ENCODE data around the gene HYPK.
"Not testable (repeated sequence)": the region's sequence is repeated elsewhere in the genome, so short reads cannot be mapped to it uniquely, and the experiment has no call there.

The HYPK gene

DNA sequence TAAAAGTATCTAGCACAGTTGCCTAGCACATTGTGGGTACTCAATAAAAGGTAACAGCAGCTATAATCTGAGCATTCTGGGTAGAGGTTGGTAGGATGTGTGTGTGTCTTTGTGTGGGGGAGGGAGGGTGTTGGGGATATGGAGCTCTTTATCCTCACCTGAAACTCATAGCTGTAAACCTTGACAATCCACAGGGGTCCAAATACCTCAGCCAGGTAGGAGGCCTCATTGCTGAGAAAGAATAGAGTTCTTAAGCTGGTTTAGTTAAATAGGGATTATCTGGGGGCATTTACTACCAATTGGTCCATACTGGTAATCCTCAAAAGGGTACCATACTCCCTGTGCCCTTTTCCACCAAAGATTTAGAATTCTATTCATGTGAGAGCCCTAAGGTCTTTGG is 4.4 kb upstream of the HYPK start:
- DNase-seq (ENCODE audit: low spot score): no peak

DNA sequence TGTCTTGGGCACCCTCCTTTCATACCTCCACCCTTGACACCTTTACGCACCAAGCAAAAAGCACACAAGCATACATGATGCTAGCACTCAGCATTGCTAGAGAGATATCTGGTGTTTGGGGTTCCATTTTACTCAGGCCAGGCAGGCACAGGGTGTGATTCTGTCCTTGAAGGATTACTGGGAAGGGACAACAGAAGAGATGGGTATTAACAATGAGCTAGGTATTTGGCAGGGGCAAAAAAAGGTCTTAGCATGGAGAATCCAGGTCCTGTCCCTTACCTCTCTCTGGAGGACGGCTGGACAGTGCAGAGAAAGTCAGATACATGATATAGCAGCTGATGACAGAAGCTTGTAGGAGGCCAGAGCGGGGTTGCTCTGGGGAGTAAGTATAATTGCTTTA is 3.8 kb upstream of the HYPK start:
- DNase-seq (ENCODE audit: low spot score): no peak

DNA sequence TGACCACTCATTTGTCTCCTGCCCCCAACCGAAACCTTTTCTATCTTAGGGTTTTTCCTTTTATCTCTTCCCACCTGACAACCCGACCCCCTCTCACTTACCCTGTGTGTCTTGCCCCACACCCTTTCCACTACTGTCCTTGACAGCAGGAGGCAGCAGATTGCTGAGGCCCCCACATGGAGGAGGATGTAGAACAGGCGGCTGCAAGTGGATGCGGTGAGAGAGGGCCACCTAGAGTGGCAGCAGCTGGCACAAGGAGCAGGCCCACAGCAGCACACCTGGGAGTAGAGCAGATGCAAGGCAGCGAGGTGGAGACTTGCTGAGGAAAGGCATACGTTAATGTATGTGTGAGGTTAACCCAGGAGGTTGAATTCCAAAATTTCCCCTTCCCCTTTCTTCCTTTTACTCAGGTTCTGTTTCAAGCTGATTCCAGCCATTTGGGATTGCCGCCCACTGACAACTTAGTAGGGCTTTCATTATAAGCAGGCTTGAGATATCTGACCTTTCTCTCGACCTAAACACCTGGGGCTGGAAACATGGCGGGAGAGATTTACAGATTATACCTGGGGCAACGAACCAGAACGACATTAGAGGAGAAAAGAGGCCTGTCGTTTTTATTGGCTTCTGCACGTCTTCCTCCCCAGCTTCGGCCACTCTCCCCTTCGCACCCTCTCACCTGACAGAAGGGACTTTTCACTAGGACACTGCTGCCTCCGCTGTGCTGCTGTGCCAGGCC is 1.0 kb upstream of the HYPK start:
- DNase-seq (ENCODE audit: low spot score): no peak

DNA sequence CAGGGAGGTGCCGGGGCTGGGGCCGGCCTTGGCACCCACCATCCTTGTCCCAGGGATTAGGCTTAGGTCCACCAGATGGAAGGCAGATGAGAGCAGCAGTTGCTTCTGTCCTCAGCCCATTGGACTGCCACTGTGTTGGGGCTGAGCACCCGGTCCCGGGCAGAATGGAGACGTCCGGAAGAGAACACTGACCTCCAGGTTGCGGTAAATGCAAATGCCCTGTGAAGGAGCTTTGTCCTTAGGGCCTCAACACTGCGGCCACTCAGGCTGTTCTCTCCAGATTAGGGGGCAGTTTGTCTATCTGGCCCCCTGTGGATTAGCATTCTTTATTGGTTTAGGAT is 484 bp upstream of the HYPK start, which contains the start of gene SERINC4:
SERINC4 (minus strand) TSS at position 276 of the 341 bp plus-strand sequence; CDS start at position 42, 234 bp downstream.
- DNase-seq (ENCODE audit: low spot score): no peak

DNA sequence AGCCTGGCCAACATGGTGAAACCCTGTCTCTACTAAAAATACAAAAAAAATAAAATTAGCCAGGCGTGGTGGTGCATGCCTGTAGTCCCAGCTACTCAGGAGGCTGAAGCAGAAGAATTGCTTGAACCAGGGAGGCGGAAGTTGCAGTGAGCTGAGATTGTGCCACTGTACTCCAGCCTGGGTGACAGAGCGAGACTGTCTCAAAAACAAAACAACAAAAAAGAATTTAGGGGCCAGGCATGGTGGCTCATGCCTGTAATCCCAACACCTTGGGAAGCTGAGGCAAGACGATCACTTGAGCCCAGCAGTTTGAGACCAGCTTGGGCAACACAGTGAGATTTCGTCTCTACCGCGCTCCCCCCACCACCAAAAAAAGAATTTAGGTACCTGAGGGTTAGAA is 2.3 kb downstream of the HYPK start:
- DNase-seq (ENCODE audit: low spot score): not testable (repeated sequence)

DNA sequence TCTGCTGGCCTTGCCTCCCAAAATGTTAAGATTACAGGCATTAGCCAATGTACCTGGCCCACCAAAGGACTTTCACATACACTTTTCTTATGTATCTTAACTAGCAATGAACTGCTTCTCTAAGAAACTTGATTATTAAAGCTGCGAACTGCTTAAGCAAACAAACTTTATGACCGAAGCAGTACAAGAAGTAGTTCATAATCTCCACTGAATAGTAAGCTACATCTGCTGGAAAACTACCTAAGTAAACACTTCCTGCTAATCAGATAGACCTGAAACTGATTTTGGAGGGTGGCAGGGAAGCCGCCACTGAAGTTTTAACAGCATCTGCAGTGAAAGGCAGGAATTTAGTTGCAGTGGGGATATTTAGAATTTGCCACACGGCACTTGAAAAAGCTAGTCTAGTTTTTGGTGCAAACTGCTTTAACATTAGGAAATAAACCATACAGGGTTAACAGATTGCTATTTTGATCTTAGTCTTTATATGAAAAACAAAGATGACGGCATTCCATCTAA is 8.1 kb downstream of the HYPK start:
- no peak for DNase-seq (ENCODE audit: low spot score)

DNA sequence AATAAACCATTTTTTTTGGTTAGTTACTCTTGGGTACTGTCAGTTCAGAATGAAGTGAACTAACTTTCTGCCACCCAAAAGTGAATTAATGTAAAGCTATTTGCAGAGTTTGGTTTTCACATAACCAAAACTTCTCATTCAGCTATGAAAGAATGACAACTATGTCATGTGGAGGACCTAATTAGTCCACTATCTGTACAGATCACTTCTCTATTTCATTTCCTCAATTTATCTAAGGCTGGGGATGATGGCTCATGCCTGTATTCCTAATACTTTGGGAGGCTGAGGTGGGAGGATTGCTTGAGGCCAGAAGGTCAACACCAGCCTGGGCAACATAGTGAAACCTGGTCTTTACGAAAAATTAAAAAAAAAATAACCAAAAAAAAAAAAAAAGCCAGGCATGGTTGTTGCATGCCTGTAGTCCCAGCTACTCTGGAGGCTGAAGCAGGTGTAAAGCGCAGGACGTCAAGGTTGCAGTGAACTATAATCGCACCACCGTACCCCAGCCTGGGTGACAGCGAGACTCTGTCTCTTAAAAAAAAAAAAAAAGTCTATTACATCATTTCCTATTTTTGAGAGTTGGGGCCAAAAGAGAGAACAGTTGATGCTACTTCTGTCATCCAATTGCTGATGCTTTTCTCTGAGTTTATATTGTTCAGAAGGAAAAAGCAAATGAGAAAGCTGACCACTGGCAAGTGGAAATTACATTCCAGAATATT is 8.7 kb downstream of the HYPK start:
- no peak for DNase-seq (ENCODE audit: low spot score)

DNA sequence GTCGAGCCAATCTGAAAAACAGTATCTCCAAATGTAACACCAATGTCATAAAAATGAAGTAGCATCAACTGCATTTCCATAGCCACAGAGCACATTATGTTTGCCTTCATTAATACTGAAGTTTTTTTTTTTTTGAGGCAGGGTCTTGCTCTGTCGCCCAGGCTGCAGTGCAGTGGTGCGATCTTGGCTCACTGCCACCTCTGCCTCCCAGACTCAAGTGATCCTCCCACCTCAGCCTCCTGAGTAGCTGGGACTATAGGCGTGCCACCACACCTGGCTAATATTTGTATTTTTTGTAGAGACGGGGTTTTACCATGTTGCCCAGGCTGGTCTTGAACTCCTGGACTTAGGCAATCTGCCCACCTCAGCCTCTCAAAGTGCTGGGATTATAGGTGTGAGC is 14.7 kb downstream of the HYPK start:
- not testable (repeated sequence) for DNase-seq (ENCODE audit: low spot score)

DNA sequence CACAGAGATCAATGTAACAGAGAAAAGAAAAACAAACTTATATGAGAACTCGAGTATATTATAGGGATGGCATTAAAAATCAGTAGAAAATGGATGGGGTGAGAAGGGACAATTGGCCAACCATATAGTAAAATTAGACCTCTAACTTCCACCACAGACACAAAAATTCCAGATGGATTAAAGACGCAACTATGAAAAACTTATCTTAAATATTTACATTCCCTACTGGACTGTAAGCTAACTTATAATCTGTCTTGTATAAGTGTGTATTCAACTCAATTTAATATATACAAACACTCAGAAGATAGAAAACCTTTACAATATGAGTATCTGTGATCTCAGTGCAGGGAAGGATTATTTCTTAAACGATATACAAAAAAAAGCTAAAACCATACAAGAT is 21.1 kb downstream of the HYPK start:
- no peak for DNase-seq (ENCODE audit: low spot score)

DNA sequence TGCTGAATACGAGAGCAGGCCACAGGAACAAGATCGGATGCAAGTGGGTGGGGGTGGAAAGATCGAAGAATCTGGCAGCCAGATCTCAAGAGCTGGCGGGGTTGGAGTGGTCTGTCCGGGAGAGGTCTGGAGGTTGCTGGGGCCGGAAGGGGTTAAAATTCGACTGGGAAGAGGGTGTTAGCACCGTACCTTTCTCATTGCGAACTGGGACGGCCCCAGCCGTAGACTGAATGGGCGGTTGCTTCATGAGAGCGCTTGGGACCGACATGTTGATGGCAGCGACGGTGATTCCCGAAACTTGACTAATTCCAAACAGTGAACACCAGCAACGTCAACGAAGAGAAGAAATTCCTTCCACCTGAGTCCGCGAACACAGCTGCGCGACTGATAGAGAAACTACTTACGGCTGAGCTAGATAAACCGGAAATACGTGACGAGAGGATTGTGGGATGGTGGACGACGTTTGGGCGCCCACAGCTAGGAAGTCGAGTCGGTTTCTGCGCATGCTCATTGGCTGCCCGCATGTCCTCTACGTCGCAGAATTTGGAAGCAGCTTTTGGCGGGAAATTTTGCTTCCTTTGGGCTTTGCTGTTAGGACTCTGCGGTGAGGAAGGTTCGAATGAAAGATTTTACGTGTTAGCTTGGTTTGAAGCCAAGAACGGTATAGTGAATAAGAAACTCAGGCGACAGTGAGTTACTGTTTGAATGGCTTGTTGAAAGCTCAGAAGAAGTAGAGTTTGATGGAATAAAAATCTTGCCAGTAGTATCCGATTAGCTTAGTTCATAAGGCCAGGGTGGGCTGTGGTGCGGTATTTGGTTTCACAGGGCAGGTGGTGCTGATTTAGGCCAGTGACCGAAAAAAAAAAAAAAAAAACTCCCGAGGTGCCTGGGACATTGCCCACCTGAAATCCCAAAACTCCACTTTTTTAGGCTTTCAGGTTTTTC is 24.2 kb downstream of the HYPK start, which contains the start of gene MFAP1:
MFAP1 (minus strand) TSS at position 389 of the 945 bp plus-strand sequence; CDS start at position 268, 121 bp downstream.
- peak; percentile 99 for DNase-seq (ENCODE audit: low spot score)

DNA sequence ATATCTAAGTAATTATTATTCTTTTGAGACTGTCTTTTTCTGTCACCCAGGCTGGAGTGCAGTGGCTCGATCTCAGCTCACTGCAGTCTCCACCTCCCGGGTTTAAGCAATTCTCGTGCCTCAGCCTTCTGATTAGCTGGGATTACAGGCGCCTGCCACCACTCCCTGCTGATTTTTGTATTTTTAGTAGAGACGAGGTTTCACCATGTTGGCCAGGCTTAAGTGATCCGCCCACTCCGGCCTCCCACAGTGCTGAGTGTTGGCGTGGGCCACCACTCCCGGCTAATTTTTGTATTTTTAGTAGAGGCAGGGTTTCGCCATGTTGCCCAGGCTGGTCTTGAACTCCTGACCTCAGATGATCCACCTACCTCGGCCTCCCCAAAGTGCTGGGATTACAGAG is 24.9 kb downstream of the HYPK start:
- DNase-seq (ENCODE audit: low spot score): not testable (repeated sequence)

DNA sequence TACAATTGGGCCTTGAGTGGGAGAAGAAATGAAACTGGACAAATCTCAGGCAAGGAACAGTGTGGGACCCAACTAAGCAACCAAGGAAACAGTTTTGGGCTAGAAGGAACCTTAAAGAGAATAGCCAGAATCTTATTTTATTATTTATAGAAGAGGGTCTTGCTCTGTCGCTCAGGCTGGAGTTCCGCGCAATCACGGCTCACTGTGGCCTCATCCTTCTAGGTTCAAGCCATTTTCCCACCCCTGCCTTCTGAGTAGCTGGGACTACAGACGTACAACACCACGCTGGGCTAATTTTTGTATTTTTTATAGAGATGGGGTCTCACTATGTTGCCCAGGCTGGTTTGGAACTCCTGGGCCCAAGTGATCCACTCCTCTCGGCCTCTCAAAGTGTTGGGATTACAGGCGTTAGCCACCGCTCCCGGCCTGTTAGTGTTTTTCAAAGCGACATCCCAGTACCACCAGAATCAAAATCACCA is 25.7 kb downstream of the HYPK start:
- DNase-seq (ENCODE audit: low spot score): no peak

DNA sequence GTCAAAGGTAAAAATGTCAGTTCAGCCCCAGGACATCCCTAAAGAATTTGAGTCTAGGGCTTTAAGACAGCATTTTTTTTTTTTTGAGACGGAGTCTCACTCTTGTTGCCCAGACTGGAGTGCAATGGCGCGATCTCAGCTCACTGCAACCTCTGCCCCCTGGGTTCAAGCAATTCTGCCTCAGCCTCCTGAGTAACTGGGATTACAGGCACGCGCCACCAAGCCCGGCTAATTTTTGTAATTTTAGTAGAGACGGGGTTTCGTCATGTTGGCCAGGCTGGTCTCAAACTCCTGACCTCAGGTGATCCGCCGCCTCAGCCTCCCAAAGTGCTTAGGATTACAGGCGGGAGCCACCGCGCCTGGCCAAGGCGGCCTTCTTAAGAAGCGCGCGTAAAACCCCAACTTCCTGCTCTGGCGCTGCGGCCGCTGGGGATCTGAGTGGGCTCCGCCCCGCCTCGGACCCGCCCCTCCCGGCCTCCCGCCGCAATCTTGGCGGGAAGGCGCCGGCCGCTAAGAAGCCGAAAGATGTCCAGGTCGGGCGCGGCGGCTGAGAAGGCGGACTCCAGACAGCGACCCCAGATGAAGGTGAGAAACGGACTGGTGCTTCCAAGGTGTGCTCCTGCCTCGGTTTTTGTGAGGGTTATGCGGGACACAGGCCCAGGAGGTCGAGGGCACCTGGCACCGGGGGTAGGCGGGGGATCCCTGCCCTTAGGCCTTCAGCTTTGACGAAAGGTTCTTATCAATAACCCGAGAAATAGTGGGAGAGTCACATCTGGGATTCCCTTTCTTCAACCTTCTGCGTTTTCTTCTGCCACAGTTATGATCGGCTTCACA is 26.3 kb downstream of the HYPK start, which contains the start of gene WDR76:
WDR76 (plus strand) TSS at position 495 of the 834 bp plus-strand sequence; CDS start at position 526, 31 bp downstream.
- DNase-seq (ENCODE audit: low spot score): peak; percentile 92

DNA sequence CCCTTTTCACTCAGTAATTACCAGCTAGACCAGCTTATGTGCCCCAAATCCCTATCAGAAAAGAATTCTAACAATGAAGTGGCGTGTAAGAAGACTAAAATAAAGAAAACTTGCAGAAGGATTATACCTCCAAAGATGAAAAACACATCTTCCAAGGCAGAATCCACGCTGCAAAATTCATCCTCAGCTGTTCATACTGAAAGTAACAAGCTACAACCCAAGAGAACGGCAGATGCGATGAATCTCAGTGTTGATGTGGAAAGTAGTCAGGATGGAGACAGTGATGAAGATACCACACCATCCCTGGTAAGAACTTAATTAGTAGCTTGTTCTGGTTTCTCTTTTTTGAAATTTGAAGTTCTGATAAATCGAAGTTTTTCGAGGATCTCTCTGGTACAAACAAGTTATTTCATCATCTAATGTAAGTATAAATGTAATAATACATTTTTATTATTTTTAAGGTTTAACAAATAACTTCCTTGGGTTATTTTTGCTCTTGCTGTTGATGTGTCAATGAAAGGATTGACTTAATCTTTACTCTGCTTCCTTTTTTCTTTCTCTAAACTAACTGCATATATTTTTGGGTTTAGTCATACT is 27.8 kb downstream of the HYPK start:
- DNase-seq (ENCODE audit: low spot score): peak; percentile 27

DNA sequence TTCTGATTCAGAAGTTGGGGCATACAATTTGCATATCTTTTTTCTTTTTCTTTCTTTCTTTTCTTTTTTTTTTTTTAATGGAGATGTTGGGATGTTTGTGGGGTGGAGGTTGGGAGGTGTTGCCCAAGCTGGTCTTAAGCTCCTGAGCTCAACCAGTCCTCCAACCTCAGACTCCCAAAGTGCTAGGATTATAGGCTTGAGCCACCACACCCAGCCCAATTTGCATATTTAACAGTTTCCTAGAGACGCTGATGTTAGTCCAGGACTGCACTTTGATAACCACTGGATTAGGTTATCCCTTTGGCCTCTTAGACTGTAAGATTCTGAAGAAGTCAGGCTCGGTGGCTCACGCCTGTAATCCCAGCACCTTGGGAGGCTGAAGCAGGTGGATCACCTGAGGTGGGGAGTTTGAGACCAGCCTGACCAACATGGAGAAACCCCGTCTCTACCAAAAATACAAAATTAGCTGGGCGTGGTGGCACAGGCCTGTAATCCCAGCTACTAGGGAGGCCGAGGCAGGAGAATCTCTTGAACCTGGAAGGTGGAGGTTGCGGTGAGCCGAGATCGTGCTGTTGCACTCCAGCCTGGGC is 29.6 kb downstream of the HYPK start:
- DNase-seq (ENCODE audit: low spot score): not testable (repeated sequence)

DNA sequence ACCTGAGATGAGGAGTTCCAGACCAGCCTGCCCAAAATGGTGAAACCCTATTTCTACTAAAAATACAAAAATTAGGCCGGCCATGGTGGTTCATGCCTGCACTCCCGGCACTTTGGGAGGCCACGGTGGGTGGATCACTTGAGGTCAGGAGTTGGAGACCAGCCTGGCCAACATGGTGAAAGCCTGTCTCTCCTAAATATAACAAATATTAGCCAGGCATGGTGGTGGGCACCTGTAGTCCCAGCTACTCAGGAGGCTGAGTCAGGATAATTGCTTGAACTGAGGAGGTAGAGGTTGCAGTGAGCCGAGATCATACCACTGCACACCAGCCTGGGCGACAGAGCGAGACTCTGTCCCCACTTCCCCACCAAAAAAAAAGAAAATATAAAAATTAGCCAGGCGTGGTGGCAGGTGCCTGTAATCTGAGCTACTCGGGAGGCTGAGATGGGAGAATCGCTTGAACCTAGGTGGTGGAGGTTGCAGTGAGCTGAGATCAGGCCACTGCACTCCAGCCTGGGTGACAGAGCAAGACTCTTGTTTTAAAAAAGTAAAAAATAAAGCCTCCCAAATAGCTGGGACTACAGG is 30.4 kb downstream of the HYPK start:
- not testable (repeated sequence) for DNase-seq (ENCODE audit: low spot score)

DNA sequence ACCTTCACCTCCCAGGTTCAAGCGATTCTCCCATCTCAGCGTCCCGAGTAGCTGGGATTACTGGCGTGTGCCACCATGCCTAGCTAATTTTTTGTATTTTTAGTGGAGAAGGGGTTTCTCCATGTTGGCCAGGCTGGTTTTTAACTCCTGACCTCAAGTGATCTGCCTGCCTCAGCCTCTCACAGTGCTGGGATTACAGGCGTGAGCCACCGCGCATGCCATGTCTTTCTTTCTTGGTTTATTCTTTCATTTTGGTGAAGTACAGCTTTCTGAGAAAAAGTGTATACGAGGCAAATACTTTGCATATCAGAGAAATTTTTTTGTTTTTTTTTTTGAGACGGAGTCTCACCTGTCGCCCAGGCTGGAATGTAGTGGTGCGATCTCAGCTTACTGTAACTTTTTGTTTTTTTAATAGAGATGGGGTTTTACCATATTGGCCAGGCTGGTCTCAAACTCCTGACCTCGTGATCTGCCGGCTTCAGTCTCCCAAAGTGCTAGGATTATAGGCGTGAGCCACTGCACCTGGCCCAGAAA is 31.2 kb downstream of the HYPK start:
- DNase-seq (ENCODE audit: low spot score): not testable (repeated sequence)

DNA sequence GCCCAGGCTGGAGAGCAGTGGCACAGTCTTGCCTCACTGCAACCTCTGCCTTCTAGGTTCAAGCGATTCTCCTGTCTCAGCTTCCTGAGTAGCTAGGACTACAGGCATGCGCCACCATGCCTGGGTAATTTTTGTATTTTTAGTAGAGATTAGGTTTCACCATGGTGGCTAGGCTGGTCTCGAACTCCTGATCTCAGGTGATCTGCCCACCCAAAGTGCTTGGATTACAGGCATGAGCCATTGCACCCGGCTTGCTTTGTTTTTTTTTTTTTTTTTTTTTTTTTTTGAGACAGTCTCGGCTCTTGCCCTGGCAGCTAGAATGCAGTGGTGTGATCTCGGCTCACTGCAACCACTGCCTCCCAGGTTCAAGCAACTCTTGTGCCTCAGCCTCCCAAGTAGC is 32.1 kb downstream of the HYPK start:
- not testable (repeated sequence) for DNase-seq (ENCODE audit: low spot score)

DNA sequence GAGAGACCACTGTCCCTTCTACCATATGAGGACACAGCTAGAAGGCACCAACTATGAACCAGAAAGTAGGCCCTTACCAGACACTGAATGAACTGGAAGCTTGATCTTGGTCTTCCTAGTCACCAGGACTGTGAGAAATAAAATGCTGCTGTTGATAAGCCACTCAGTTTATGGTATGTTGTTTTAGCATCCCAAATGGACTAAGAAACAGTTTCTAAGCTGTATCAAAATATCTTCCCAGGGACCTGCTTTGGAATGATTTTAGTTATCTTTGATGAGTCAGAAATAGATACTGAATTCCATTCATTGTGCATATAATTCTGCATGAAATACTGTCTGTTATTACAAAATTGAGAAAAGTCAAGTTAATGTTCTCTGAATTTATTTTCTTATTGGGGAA is 45.0 kb downstream of the HYPK start:
- DNase-seq (ENCODE audit: low spot score): no peak

Data from AG20443 (cell line).